CD4-positive, alpha-beta memory T cell (primary cell): ENCODE measurements around the gene RBP4. TPM values are rescaled to one million over a fixed set of nuclear protein-coding genes. Genes with fewer than 3 reads are reported as not detected.
"Not testable (repeated sequence)": the region's sequence is repeated elsewhere in the genome, so short reads cannot be mapped to it uniquely, and the experiment has no call there.

Experiments used
- CTCF ChIA-PET: fragments of 350-600 bp; sonication (Branson Sonifier 250); formaldehyde crosslinking; loops from one replicate; lab custom pipeline; 2021; ENCODE audit warnings: inconsistent platforms; ENCODE audit not compliant: partially characterized antibody; lab: Charles Lee
- POLR2A ChIA-PET: fragments of 350-600 bp; sonication (Branson Sonifier 250); formaldehyde crosslinking; loops from one replicate; lab custom pipeline; 2021; ENCODE audit not compliant: partially characterized antibody; lab: Charles Lee
- DNase-seq, 5 donors: peaks; one replicate each; pipeline versions ENCODE4 v3.0.0 to v3.0.0-alpha.2; 2020 to 2022; ENCODE audit warnings: mixed read lengths in 1 of 5
- H3K27ac ChIP-seq: one replicate; pipeline ENCODE4 v1.7.0; 2013; ENCODE audit warnings: low read depth, low read length
- H3K27me3 ChIP-seq: 2 replicates; pipeline ENCODE4 v1.7.0; 2013; ENCODE audit warnings: mild to moderate bottlenecking, low read length, moderate library complexity; ENCODE audit not compliant: insufficient read depth
- H3K36me3 ChIP-seq: 2 replicates; pipeline ENCODE4 v1.7.0; 2013; ENCODE audit warnings: mild to moderate bottlenecking, low read length, moderate library complexity; ENCODE audit not compliant: insufficient read depth
- H3K4me1 ChIP-seq: 2 replicates; pipeline ENCODE4 v1.7.0; 2013; ENCODE audit warnings: mild to moderate bottlenecking, low read length, moderate library complexity; ENCODE audit not compliant: insufficient read depth
- H3K4me3 ChIP-seq, 2 donors: one replicate each; pipeline ENCODE4 v1.7.0; 2013; ENCODE audit warnings: low read length in 2 of 2, mild to moderate bottlenecking in 1 of 2
- H3K9me3 ChIP-seq, 2 donors: one replicate each; pipeline ENCODE4 v1.7.0; 2013; ENCODE audit warnings: low read length in 2 of 2, control low read depth in 1 of 2; ENCODE audit not compliant: control insufficient read depth in 1 of 2
- H3K27ac Mint-ChIP-seq, 7 donors: one replicate each; pipeline ENCODE4 v1.8.0; 2020 to 2021; ENCODE audit warnings: mixed read lengths in 7 of 7, mild to moderate bottlenecking in 6 of 7, inconsistent platforms in 3 of 7, moderate library complexity in 3 of 7
- H3K27me3 Mint-ChIP-seq, 2 donors: one replicate each; pipeline ENCODE4 v1.8.0; 2020 to 2021; ENCODE audit warnings: mixed read lengths in 2 of 2
- H3K36me3 Mint-ChIP-seq, 2 donors: one replicate each; pipeline ENCODE4 v1.8.0; 2020 to 2021; ENCODE audit warnings: mixed read lengths in 2 of 2, inconsistent platforms in 1 of 2, mild to moderate bottlenecking in 1 of 2
- H3K4me1 Mint-ChIP-seq, 4 donors: one replicate each; pipeline ENCODE4 v1.8.0; 2020 to 2021; ENCODE audit warnings: mixed read lengths in 4 of 4, mild to moderate bottlenecking in 1 of 4
- H3K4me3 Mint-ChIP-seq, 8 donors: one replicate each; pipeline ENCODE4 v1.8.0; 2020 to 2021; ENCODE audit warnings: mixed read lengths in 8 of 8, mild to moderate bottlenecking in 7 of 8, moderate library complexity in 6 of 8, inconsistent platforms in 3 of 8
- H3K9me3 Mint-ChIP-seq, 8 donors: one replicate each; pipeline ENCODE4 v1.8.0; 2020 to 2021; ENCODE audit warnings: mixed read lengths in 8 of 8, mild to moderate bottlenecking in 5 of 8, inconsistent platforms in 3 of 8, moderate library complexity in 1 of 8
- intact Hi-C: fragments of 100-400 bp; cut with micrococcal nuclease; formaldehyde crosslinking; loops from one replicate; pipeline ENCODE4 v1.15.1; 2023
- polyA plus RNA-seq, 2 donors: library from polyadenylated mRNA; unstranded; fragments of 300-500 nt; fragmentation: Illumina TruSeq; gene quantifications; one replicate each; pipeline ENCODE4 v1.2.3, GENCODE V29; 2021
- total RNA-seq, 2 experiments: library from RNA; stranded (reverse); gene quantifications; one replicate each; pipeline ENCODE4 v1.2.3, GENCODE V29; 2021

RBP4 gene
- total and polyA plus RNA-seq, 4 experiments from 2014 or later, result not detected

- H3K4me3 ChIP-seq, result no peak overlapping the region
- peaks cover 0 to 2% (median 0%) of the 10 kb centered on the region in 4 donors for H3K4me1 Mint-ChIP-seq
- no peak overlapping the region for H3K27ac Mint-ChIP-seq
- no peaks in the 10 kb centered on the region for H3K9me3 ChIP-seq
- H3K27ac ChIP-seq, result no peak overlapping the region
- no peaks in the 10 kb centered on the region for H3K9me3 Mint-ChIP-seq
- CTCF ChIA-PET, result no interaction called here
- no peaks in the 10 kb centered on the region for H3K27me3 ChIP-seq
- intact Hi-C loops, result loop anchor here (10.0 kb wide), 2 partner anchors 124 to 374 kb away; no protein-coding TSS in a partner anchor
- no peak overlapping the region for H3K4me3 Mint-ChIP-seq
- DNase-seq, result no peak
- POLR2A ChIA-PET, result no interaction called here
- peaks cover 3 to 4% of the 10 kb centered on the region in 2 donors for H3K27me3 Mint-ChIP-seq
- no peaks in the 10 kb centered on the region for H3K36me3 ChIP-seq
- H3K4me1 ChIP-seq, result no peaks in the 10 kb centered on the region
- no peaks in the 10 kb centered on the region for H3K36me3 Mint-ChIP-seq
Measured at GRCh38 chr10:93550606-93551005, 50.4 kb downstream of the RBP4 start.

- Mint-ChIP-seq H3K36me3 (no peaks in the 10 kb centered on the region), H3K9me3 (no peaks in the 10 kb centered on the region), H3K27ac (no peak overlapping the region), H3K4me3 (no peak overlapping the region), H3K27me3 (peaks cover 0 to 3% of the 10 kb centered on the region in 2 donors), H3K4me1 (no peaks in the 10 kb centered on the region)
- no peak overlapping the region for H3K4me3 ChIP-seq
- no peaks in the 10 kb centered on the region for H3K27me3 ChIP-seq
- POLR2A ChIA-PET, result no interaction called here
- CTCF ChIA-PET, result no interaction called here
- no peaks in the 10 kb centered on the region for H3K9me3 ChIP-seq
- intact Hi-C loops, result no loop called here
- no peak for DNase-seq
- H3K27ac ChIP-seq, result no peak overlapping the region
- no peaks in the 10 kb centered on the region for H3K36me3 ChIP-seq
- H3K4me1 ChIP-seq, result no peaks in the 10 kb centered on the region
Measured at GRCh38 chr10:93548376-93549071, 52.5 kb downstream of the RBP4 start.

- H3K27me3 Mint-ChIP-seq, result peaks cover 0 to 3% of the 10 kb centered on the region in 2 donors
- DNase-seq, result no peak
- Histone ChIP-seq H3K36me3 (no peaks in the 10 kb centered on the region), H3K27me3 (no peaks in the 10 kb centered on the region), H3K9me3 (no peaks in the 10 kb centered on the region), H3K4me1 (no peaks in the 10 kb centered on the region), H3K27ac (no peak overlapping the region), H3K4me3 (no peak overlapping the region)
- H3K4me3 Mint-ChIP-seq, result no peak overlapping the region
- H3K4me1 Mint-ChIP-seq, result peaks cover 0 to under 1% (median under 1%) of the 10 kb centered on the region in 4 donors
- CTCF ChIA-PET, result no interaction called here
- intact Hi-C loops, result no loop called here
- no peak overlapping the region for H3K27ac Mint-ChIP-seq
- H3K36me3 Mint-ChIP-seq, result no peaks in the 10 kb centered on the region
- POLR2A ChIA-PET, result no interaction called here
- H3K9me3 Mint-ChIP-seq, result no peaks in the 10 kb centered on the region
Measured at GRCh38 chr10:93547522-93547921, 53.5 kb downstream of the RBP4 start.

GRCh38 chr10:93546995-93547394 lies 54.0 kb downstream of the RBP4 start:
- H3K27me3 ChIP-seq, H3K9me3 ChIP-seq, H3K36me3 Mint-ChIP-seq, H3K4me3 ChIP-seq, H3K4me1 Mint-ChIP-seq, POLR2A ChIA-PET, H3K27ac Mint-ChIP-seq, H3K36me3 ChIP-seq, H3K27ac ChIP-seq, H3K4me3 Mint-ChIP-seq, H3K9me3 Mint-ChIP-seq, H3K27me3 Mint-ChIP-seq, H3K4me1 ChIP-seq, intact Hi-C loops, DNase-seq: not testable (repeated sequence)
- CTCF ChIA-PET, result interaction anchor here (0.7 kb wide), 1 partner anchor 79 kb away, joined by 3 read pairs; no protein-coding TSS in a partner anchor

GRCh38 chr10:93542358-93542791 lies 58.7 kb downstream of the RBP4 start:
- no peak for DNase-seq
- Mint-ChIP-seq H3K27me3 (peaks cover 2 to 5% of the 10 kb centered on the region in 2 donors), H3K27ac (no peak overlapping the region), H3K36me3 (no peaks in the 10 kb centered on the region), H3K4me3 (peak overlapping the region in 1 of 8 donors; percentile 12), H3K4me1 (peaks cover 0 to 2% (median under 1%) of the 10 kb centered on the region in 4 donors), H3K9me3 (peaks cover 0 to 2% (median 0%) of the 10 kb centered on the region in 8 donors)
- H3K36me3 ChIP-seq, result no peaks in the 10 kb centered on the region
- ChIA-PET POLR2A (no interaction called here), CTCF (interaction anchor here (1.0 to 1.7 kb wide), 5 partner anchors 10 to 379 kb away, joined by 3 to 6 read pairs (median 3); no protein-coding TSS in a partner anchor)
- H3K27ac ChIP-seq, result no peak overlapping the region
- H3K9me3 ChIP-seq, result no peaks in the 10 kb centered on the region
- intact Hi-C loops, result no loop called here
- no peaks in the 10 kb centered on the region for H3K4me1 ChIP-seq
- no peaks in the 10 kb centered on the region for H3K27me3 ChIP-seq
- H3K4me3 ChIP-seq, result no peak overlapping the region

Other genes with a start within 250 kb of the RBP4 start
- 1 to 10 TPM; 1.2 to 2.2 TPM for gene MYOF, start 118.9 kb downstream of the RBP4 start, total RNA-seq
- gene MYOF, start 118.9 kb downstream of the RBP4 start, polyA plus RNA-seq, result not detected
- gene CEP55, start 104.6 kb downstream of the RBP4 start, total RNA-seq, result under 1 TPM; 0.17 to 0.30 TPM
- gene CEP55, start 104.6 kb downstream of the RBP4 start, polyA plus RNA-seq, result under 1 TPM; 0.36 to 0.69 TPM
- gene FFAR4, start 34.6 kb downstream of the RBP4 start, total RNA-seq, result not detected
- gene FFAR4, start 34.6 kb downstream of the RBP4 start, polyA plus RNA-seq, result not detected
- gene PDE6C, start 11.3 kb upstream of the RBP4 start, total RNA-seq, result not detected
- gene PDE6C, start 11.3 kb upstream of the RBP4 start, polyA plus RNA-seq, result not detected
- gene FRA10AC1, start 101.4 kb upstream of the RBP4 start, total RNA-seq, result 10 to 100 TPM; 21.6 to 32.5 TPM
- gene FRA10AC1, start 101.4 kb upstream of the RBP4 start, polyA plus RNA-seq, result 1 to 10 TPM; 7.1 to 8.6 TPM
- not detected for gene LGI1, start 156.7 kb upstream of the RBP4 start, total RNA-seq
- gene LGI1, start 156.7 kb upstream of the RBP4 start, polyA plus RNA-seq, result not detected